HepG2 (cell line): ENCODE measurements around the gene CARS1. TPM values are rescaled to one million over a fixed set of nuclear protein-coding genes. Genes with fewer than 3 reads are reported as not detected.

ENCODE experiments used
- ATAC-seq: fragments of 200-7000 bp; cut with Tn5 transposase; 3 replicates; pipeline ENCODE4 v1.9.1; 2020; ENCODE audit warnings: mild to moderate bottlenecking, moderate library complexity
- BruUV-seq: library from RNA; stranded (reverse); fragments of 400-500 nt; replicated peaks from 2 replicates; lab custom pipeline; 2021; lab: Mats Ljungman, UMichigan
- CTCF ChIA-PET: fragments of 300-600 bp; formaldehyde crosslinking; extraction: SDS; loops from one replicate; lab custom pipeline; 2021; ENCODE audit warnings: low total read pairs, inconsistent platforms, low intra/inter-chr PET ratio; lab: Yijun Ruan, JAX
- POLR2A ChIA-PET: fragments of 350-600 bp; sonication (Branson Sonifier 250); formaldehyde crosslinking; loops from one replicate; lab custom pipeline; 2020; ENCODE audit warnings: antibody characterized with exemption, inconsistent platforms; lab: Yijun Ruan, JAX
- DNase-seq: peaks from one replicate; pipeline ENCODE4 v3.0.0-alpha.2; 2015; ENCODE audit warnings: low spot score
- FAIRE-seq: peaks from 3 replicates; lab custom pipeline; 2011; peaks lifted over from hg19 to GRCh38; lab: Jason Lieb, UNC
- H2AFZ ChIP-seq: one replicate; pipeline ENCODE4 v1.6.1; 2011; ENCODE audit warnings: low read length, inconsistent platforms
- H3K27ac ChIP-seq: fragments of 300-600 bp; 3 replicates; pipeline ENCODE4 v1.8.0; 2011; ENCODE audit warnings: mixed run types, mild to moderate bottlenecking, mixed read lengths, low read length, inconsistent platforms; ENCODE audit not compliant: insufficient read depth; ENCODE audit errors: extremely low read length
- H3K27me3 ChIP-seq, 2 experiments: fragments of 200-600 bp in 1 of 2; 2 replicates in 1 of 2; 3 replicates in 1 of 2; pipeline versions ENCODE4 v1.6.0 to v1.8.0; 2011; ENCODE audit warnings: low read length in 2 of 2, mild to moderate bottlenecking in 2 of 2, moderate library complexity in 2 of 2, inconsistent platforms in 1 of 2; ENCODE audit not compliant: insufficient read depth in 2 of 2, control insufficient read depth in 1 of 2
- H3K36me3 ChIP-seq, 2 experiments: fragments of 200-600 bp in 1 of 2; replicated peaks in 1 of 2; 2 replicates in 1 of 2; 3 replicates in 1 of 2; pipeline versions ENCODE4 v1.5.1 to v1.8.0; 2011; ENCODE audit warnings: low read length in 2 of 2, inconsistent platforms in 1 of 2; ENCODE audit not compliant: insufficient read depth in 2 of 2, control insufficient read depth in 1 of 2
- H3K4me1 ChIP-seq: 2 replicates; pipeline ENCODE4 v1.5.1; 2012; ENCODE audit warnings: low read length, inconsistent platforms; ENCODE audit not compliant: insufficient read depth
- H3K4me2 ChIP-seq: 2 replicates; pipeline ENCODE4 v1.6.0; 2011; ENCODE audit warnings: low read depth, low read length, inconsistent platforms
- H3K4me3 ChIP-seq, 3 experiments: fragments of 200-600 bp in 1 of 3; sonication (generic), shearing (Covaris generic) in 1 of 3; replicated peaks in 1 of 3; 2 replicates each; pipeline ENCODE4 v1.5.1; 2011 to 2016; ENCODE audit warnings: low read length in 3 of 3, inconsistent platforms in 2 of 3, low read depth in 2 of 3, mild to moderate bottlenecking in 2 of 3, control low read depth in 1 of 3, mixed read lengths in 1 of 3; ENCODE audit not compliant: insufficient read depth in 1 of 3
- H3K79me2 ChIP-seq: one replicate; pipeline ENCODE4 v1.6.1; 2011; ENCODE audit warnings: low read length, inconsistent platforms; ENCODE audit not compliant: insufficient read depth
- H3K9ac ChIP-seq: 2 replicates; pipeline ENCODE4 v1.6.0; 2011; ENCODE audit warnings: mild to moderate bottlenecking, low read depth, low read length, inconsistent platforms; ENCODE audit not compliant: insufficient read depth
- H3K9me3 ChIP-seq: 2 replicates; pipeline ENCODE4 v1.5.1; 2012; ENCODE audit warnings: mild to moderate bottlenecking, low read length
- H4K20me1 ChIP-seq: 2 replicates; pipeline ENCODE4 v1.6.0; 2011; ENCODE audit warnings: inconsistent platforms, mild to moderate bottlenecking, low read length, moderate library complexity; ENCODE audit not compliant: insufficient read depth
- BCL6 ChIP-seq: IDR thresholded peaks from 2 replicates; pipeline ENCODE4 v1.6.1; 2016; ENCODE audit warnings: missing genetic modification reagents, missing compliant biosample characterization
- CBFB ChIP-seq: sonication (generic); formaldehyde crosslinking; IDR thresholded peaks from 2 replicates; pipeline ENCODE4 v1.4.0; 2020; ENCODE audit warnings: missing genetic modification reagents
- CREB1 ChIP-seq, 2 experiments: fragments of 450-650 bp in 1 of 2; IDR thresholded peaks; 2 replicates each; pipeline ENCODE4 v1.6.1; 2016 to 2017; ENCODE audit warnings: control low read depth in 1 of 2, mild to moderate bottlenecking in 1 of 2, missing compliant biosample characterization in 1 of 2, missing genetic modification characterization in 1 of 2
- ERF ChIP-seq: IDR thresholded peaks from 2 replicates; pipeline ENCODE4 v1.6.1; 2018; ENCODE audit warnings: missing biosample characterization, missing genetic modification reagents
- FOXP1 ChIP-seq, 2 experiments: fragments of 450-650 bp in 1 of 2; IDR thresholded peaks; 2 replicates each; pipeline ENCODE4 v1.6.1; 2017 to 2018; ENCODE audit warnings: antibody characterized with exemption in 1 of 2
- HHEX ChIP-seq: IDR thresholded peaks from 2 replicates; pipeline ENCODE4 v1.6.1; 2016; ENCODE audit warnings: control low read depth
- HNRNPL ChIP-seq: fragments of 200-400 bp; formaldehyde crosslinking; IDR thresholded peaks from 2 replicates; pipeline ENCODE4 v1.6.1; 2017; ENCODE audit warnings: mild to moderate bottlenecking, low read depth, low read length
- KLF15 ChIP-seq: sonication (generic); formaldehyde crosslinking; IDR thresholded peaks from 2 replicates; pipeline ENCODE4 v1.8.1; 2023; ENCODE audit warnings: borderline replicate concordance, mild to moderate bottlenecking, inconsistent platforms, missing genetic modification reagents, mixed read lengths
- SMC3 ChIP-seq: IDR thresholded peaks from 2 replicates; pipeline ENCODE4 v1.6.1; 2011; ENCODE audit warnings: low read length, improper control_type of control experiment
- SP2 ChIP-seq: sonication (generic); formaldehyde crosslinking; IDR thresholded peaks from 2 replicates; pipeline ENCODE4 v1.5.1; 2020; ENCODE audit warnings: mild to moderate bottlenecking, missing genetic modification reagents
- STAG1 ChIP-seq: sonication (generic); formaldehyde crosslinking; IDR thresholded peaks from 2 replicates; pipeline ENCODE4 v1.4.0; 2020; ENCODE audit warnings: missing genetic modification reagents
- TCF7 ChIP-seq: sonication (generic); IDR thresholded peaks from 2 replicates; pipeline ENCODE4 v1.6.1; 2016; ENCODE audit warnings: antibody characterized with exemption, low read depth
- YY1 ChIP-seq: IDR thresholded peaks from 2 replicates; pipeline ENCODE4 v1.6.1; 2011; ENCODE audit warnings: low read length, low read depth, moderate library complexity, mild to moderate bottlenecking; ENCODE audit not compliant: insufficient read depth, insufficient replicate concordance
- ZKSCAN5 ChIP-seq: sonication (generic); formaldehyde crosslinking; IDR thresholded peaks from 2 replicates; pipeline ENCODE4 v1.5.1; 2020; ENCODE audit warnings: mild to moderate bottlenecking, missing genetic modification reagents
- ZNF678 ChIP-seq: sonication (generic); formaldehyde crosslinking; IDR thresholded peaks from 2 replicates; pipeline ENCODE4 v1.4.0; 2020; ENCODE audit warnings: mild to moderate bottlenecking, missing genetic modification reagents
- WGBS: methylation state at CpG from one replicate; pipeline ENCODE4 v1.1.6; 2017; ENCODE audit warnings: low lambda C conversion rate; 5-methylcytosine and 5-hydroxymethylcytosine counted together
- in situ Hi-C: cut with HindIII; loops from 2 replicates; pipeline ENCODE4 v1.10.0; 2017; ENCODE audit warnings: low pct_unique_long_range_greater_than_20kb; ENCODE audit not compliant: extremely low pct_ligation_motif_present
- intact Hi-C: fragments of 100-400 bp; cut with micrococcal nuclease; formaldehyde crosslinking; loops from one replicate; pipeline ENCODE4 v1.10.0; 2022; ENCODE audit not compliant: unreplicated experiment
- polyA plus RNA-seq, 8 experiments: library from polyadenylated mRNA; depleted of rRNA in 3 of 8; stranded (reverse) in 7 of 8; unstranded in 1 of 8; fragments of >200 nt; fragmentation: Illumina TruSeq in 4 of 8; extraction: Trizol in 4 of 8; gene quantifications; 2 replicates each; pipeline versions ENCODE4 v1.2.1 to v1.2.3, GENCODE V29; 2011 to 2016; ENCODE audit warnings: low read depth in 4 of 8, missing spikeins in 1 of 8, mixed read lengths in 1 of 8; ENCODE audit not compliant: insufficient read depth in 1 of 8
- total RNA-seq, 5 experiments: library from RNA; depleted of rRNA; stranded (reverse); fragments of >200 nt; fragmentation: Illumina TruSeq; extraction: Trizol; gene quantifications; 2 replicates each; pipeline ENCODE4 v1.2.3, GENCODE V29; 2016; ENCODE audit warnings: low read depth in 1 of 5
- TF ChIP-seq, protein P1 (sequence below): sonication (generic); formaldehyde crosslinking; conservative IDR thresholded peaks from 2 replicates; pipeline ENCODE4 v1.4.0; 2020; ENCODE audit warnings: missing genetic modification reagents

The CARS1 gene
- total and polyA plus RNA-seq, 2 of the 13 experiments (the other 11 are each of a cell fraction or from before 2014, with no cell fraction given) = 33.8 to 47.0 TPM

DNA sequence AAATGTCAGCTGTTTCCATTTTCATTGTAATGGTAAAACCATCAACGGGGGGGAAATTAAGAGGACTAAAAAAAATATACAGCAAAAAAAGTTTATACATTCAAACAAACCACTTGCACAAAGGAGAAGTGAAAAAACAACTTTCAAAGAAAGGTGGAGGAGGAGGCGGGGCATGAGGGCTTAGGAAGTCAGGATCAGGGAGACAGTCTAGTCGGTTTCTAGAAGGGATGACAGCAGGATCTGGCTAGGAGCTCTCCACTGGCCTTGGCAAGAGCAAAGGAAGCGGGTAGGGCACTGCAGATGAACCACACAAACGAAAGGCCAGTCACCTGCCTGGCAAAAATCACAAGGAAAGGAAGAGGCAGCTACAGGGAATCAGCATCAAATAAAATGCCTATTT is 96.1 kb downstream of the CARS1 start:
- Histone ChIP-seq H3K36me3 (peaks cover 42 to 94% of the 10 kb centered on the region in 2 experiments), H3K4me1 (no peaks in the 10 kb centered on the region), H3K4me3 (no peak overlapping the region), H2AFZ (no peak overlapping the region), H3K27ac (no peak overlapping the region), H3K9ac (no peak overlapping the region), H3K27me3 (no peaks in the 10 kb centered on the region), H3K4me2 (no peak overlapping the region), H4K20me1 (peaks cover 34% of the 10 kb centered on the region), H3K9me3 (no peaks in the 10 kb centered on the region), H3K79me2 (peaks cover 59% of the 10 kb centered on the region)
- no peak for ATAC-seq
- ChIA-PET CTCF (no interaction called here), POLR2A (no interaction called here)
- intact Hi-C loops = no loop called here
- 92% methylated on average over 5 of the region's 5 CpGs for WGBS
- no peak for FAIRE-seq
- TF ChIP-seq ZKSCAN5 (CRISPR knock-in tag) (no peak), BCL6 (no peak), ZNF678 (CRISPR knock-in tag) (no peak), STAG1 (CRISPR knock-in tag) (no peak), CREB1 (IDR thresholded peaks at IDR 0.05) (no peak), CREB1 (CRISPR knock-in tag; IDR thresholded peaks at IDR 0.05) (no peak), SMC3 (no peak), HNRNPL (no peak)
- in situ Hi-C loops = no loop called here
- BruUV-seq = no TSS peak
- no peak for DNase-seq

GRCh38 chr11:2960139-2960538 is 97.1 kb downstream of the CARS1 start:
- no peak overlapping the region for H3K27ac ChIP-seq
- CTCF ChIA-PET = no interaction called here
- ATAC-seq = no peak
- no peak for TF ChIP-seq KLF15 (CRISPR knock-in tag)
- TF ChIP-seq, protein P1, sequence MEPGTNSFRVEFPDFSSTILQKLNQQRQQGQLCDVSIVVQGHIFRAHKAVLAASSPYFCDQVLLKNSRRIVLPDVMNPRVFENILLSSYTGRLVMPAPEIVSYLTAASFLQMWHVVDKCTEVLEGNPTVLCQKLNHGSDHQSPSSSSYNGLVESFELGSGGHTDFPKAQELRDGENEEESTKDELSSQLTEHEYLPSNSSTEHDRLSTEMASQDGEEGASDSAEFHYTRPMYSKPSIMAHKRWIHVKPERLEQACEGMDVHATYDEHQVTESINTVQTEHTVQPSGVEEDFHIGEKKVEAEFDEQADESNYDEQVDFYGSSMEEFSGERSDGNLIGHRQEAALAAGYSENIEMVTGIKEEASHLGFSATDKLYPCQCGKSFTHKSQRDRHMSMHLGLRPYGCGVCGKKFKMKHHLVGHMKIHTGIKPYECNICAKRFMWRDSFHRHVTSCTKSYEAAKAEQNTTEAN (CRISPR knock-in tag) = no peak
- TF ChIP-seq YY1 = no peak
- no peak for TF ChIP-seq SP2
- TF ChIP-seq TCF7 = no peak
- TF ChIP-seq FOXP1 (IDR thresholded peaks at IDR 0.05) = no peak
- no peak for TF ChIP-seq FOXP1 (CRISPR knock-in tag; IDR thresholded peaks at IDR 0.05)
- no peak for TF ChIP-seq ERF (CRISPR knock-in tag)
- TF ChIP-seq CBFB (CRISPR knock-in tag) = no peak
- no peak for TF ChIP-seq HHEX (CRISPR knock-in tag)

More at GRCh38 chr11:2960139-2960538, 97.1 kb downstream of the CARS1 start:
- Histone ChIP-seq H3K9ac (no peak overlapping the region), H3K79me2 (peaks cover 51% of the 10 kb centered on the region), H3K27me3 (no peaks in the 10 kb centered on the region), H2AFZ (no peak overlapping the region), H3K4me1 (no peaks in the 10 kb centered on the region), H3K4me3 (no peak overlapping the region), H3K36me3 (peaks cover 43 to 94% of the 10 kb centered on the region in 2 experiments), H4K20me1 (peaks cover 28% of the 10 kb centered on the region), H3K9me3 (no peaks in the 10 kb centered on the region), H3K4me2 (no peak overlapping the region)
- POLR2A ChIA-PET = no interaction called here
- BruUV-seq = no TSS peak
- in situ Hi-C loops = no loop called here
- FAIRE-seq (no peak), DNase-seq (no peak)
- intact Hi-C loops = no loop called here
- WGBS = 98% methylated on average over 7 of the region's 7 CpGs
